HT1080 (cell line): ENCODE measurements around the gene MTMR11. TPM values are rescaled to one million over a fixed set of nuclear protein-coding genes. Genes with fewer than 3 reads are reported as not detected.

Experiments used
- DNase-seq: peaks from one replicate; pipeline ENCODE4 v3.0.0-alpha.2; 2015; ENCODE audit warnings: low read depth
- total RNA-seq: library from RNA; depleted of rRNA; stranded (reverse); fragments of >200 nt; shearing (Covaris generic); gene quantifications from 2 replicates; pipeline ENCODE4 v1.2.3, GENCODE V29; 2014

Gene MTMR11
- total RNA-seq, 1 experiment from 2014 or later, result 60.8 TPM

GRCh38 chr1:149937759-149938158, 1.1 kb upstream of the MTMR11 start:
- no peak for DNase-seq

DNA sequence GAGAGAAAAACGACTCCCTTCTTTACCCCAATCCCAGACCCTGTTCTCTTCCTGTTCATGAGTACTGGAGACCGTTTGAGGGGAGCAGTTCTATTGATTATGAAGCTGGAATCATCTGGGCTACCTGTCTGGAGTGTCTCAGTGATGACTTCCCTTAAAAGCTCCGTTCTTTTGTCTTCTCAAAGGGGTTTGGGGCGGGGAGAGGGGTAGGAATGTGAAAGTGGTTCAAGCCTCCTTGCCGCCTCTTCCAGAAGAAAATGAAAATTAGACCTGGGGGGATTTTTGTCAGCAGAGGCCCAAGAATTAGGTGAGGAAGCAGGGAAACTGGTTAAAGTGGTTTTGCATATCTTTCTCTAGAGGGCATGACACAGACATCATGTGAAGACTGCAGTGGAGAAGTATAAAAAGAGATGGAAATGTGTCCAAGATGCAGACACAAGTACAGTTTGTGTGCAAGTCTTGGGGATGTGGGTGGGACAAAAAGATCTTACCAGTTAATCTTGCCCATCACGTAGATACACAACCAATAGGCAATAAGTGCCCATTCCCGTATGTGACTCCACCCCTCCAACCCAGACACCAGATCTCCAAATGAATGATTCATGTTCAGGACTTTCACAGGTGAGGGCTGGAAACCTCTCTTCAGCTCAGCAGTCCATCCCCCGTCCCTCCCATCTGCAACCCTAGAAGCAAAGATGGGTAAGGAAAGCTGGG, 470 bp upstream of the MTMR11 start:
- DNase-seq, result peak; percentile 83

GRCh38 chr1:149934356-149934755, 2.3 kb downstream of the MTMR11 start:
- no peak for DNase-seq

DNA sequence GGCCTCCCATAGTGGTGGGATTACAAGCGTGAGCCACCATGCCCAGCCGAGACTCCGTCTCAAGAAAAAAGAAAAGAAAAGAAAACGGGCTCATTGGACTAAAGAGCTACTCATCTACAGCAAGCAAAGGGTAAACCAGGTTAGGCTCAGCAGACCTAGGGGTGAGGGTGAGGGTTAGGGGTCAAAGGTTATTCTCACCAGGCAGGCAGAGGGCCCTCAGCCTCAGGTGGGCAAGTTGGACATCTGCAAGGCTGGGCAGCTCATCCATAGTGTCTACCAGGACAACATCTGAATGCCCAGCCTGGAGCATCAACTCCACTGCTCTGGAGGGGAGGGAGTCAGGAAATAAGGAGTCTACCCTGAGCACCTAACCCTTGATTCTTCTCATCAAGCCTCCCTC, 3.5 kb downstream of the MTMR11 start:
- no peak for DNase-seq

DNA sequence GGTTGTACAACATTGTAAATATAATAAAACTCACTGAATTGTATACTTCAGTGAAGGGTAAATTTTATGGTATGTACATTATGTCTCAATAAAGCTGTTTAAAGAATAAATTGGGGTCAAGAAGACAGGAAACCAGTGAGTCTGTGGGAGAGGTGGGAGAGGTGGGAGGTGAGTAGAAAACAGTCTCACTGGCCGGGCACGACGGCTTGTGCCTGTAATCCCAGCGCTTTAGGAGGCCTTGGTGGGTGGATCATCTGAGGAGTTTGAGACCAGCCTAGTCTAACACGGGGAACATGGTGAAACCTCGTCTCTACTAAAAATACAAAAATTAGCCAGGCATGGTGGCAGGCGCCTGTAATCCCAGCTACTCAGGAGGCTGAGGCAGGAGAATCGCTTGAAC, 4.2 kb downstream of the MTMR11 start:
- no peak for DNase-seq

GRCh38 chr1:149931212-149931790, 5.4 kb downstream of the MTMR11 start:
- peak; percentile 77 for DNase-seq

DNA sequence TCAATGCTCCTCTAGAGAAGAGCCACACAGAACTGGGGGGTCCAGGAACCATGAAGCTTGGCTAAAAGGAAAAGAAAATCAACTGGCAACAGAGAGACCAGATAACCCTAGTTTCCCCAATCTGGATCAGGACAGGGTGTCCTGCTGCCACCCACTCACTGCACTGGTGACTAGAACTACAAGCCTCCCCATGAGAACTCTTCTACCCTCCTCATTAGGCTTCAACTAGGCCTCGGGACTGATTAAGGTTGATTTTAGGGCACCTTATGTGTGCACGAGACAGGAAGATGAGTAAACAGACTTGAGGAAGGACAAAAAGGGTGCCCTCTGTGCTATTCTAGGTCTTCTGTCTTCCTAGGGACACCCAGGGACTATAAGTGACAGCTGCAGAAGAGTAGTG, 6.8 kb downstream of the MTMR11 start:
- DNase-seq, result no peak

DNA sequence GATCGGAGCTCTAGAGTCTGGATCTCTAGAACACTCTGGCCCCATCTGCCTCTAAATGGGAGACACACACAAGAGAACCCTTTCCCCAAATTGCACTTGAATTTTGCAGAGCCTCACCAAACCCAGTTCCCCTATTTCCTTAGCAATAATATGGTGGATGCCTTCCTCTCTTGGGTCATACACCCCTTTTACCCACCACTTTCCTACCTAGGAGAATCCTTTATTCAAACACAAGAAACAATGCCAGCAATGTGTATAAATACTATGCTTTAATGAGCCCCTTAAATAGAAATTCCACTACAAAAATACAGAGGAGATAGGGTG, 8.3 kb downstream of the MTMR11 start:
- no peak for DNase-seq

DNA sequence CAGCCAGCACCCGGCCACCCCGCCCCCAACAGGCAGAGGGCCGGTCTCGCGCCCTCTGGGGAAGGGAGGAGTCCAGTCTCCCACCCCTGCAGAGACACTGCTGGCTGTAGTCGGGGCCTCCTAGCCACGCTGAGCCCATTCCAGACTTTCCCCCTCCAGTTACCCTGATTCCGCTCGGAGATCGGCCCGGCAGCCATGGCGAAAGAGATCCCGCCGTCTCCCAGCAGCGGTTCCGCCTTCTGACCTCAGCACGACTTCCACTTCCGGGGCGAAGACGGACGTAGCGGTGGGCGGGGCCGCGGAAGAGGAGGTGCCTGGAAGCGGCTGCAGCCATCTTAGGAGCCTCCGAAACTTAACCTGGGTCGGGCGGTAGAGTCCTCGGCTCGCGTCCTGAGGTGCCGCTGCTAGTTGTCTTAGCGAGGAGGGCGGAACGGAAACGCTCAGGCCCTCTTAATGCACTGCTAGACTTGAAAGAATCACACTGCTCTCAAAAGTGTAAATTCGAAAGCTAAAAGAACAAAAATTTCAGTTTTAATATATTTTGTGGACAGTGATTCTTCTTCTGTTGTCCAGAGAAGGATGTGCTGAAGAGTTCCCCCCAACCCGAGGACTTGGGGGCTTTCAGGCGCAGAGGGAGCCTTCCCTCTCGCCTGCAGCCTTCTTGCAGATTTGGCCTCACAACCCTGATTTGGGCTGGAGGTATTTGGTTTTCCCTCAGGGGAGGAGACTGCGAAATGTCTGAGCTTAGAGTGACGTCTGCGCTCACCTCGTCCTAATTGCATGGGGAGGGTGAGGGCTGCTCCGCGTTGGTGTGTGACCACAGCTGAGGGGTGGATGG, 8.9 kb downstream of the MTMR11 start, which contains the start of gene SF3B4:
TSS of gene SF3B4 (minus strand) at position 241 of the 838 bp plus-strand sequence. CDS start at position 197, 44 bp downstream.
- peak; percentile 90 for DNase-seq

DNA sequence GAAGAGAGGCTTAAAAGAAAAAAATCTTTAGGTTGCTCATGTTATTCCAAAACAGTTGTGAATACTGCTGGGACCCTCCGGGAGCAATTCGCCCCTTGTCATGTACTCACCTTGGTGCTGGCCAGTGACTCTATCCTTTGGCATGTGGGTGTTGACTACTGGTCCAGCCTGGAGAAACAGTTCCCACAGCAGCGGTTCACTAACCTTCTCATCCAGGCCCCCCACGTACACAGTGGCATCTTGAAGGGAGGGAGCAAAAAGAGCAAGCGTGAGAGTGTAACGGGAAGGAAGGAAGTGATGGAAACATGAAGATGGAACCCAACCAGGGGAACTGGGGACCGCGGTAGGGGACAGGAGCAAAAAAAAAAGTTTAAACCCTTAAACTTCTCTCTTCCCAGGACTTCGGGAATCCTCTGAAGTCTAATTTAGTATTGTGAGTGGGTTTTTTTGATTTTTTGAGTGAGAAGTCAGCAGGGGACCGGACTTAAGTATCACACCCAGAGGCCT, 9.6 kb downstream of the MTMR11 start:
- peak; percentile 21 for DNase-seq

DNA sequence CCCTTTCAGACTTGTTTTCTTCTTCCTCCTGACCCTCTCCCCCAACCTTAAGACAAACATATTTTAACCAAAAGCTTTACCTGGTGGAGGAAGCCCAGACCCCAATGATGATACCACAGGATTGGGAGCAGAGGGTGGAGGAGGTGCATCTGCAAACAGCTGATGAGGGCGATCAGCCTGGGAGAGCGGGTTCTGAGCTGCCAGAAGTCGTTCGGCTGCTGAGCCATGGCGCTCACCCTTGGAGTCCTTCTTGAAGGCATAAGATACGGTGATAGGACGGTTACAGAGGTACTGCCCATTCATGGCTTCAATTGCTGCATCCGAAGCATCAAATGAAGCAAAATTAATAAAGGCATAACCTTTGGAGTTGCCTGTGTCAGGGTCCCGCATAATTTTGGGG, 10.4 kb downstream of the MTMR11 start:
- no peak for DNase-seq

DNA sequence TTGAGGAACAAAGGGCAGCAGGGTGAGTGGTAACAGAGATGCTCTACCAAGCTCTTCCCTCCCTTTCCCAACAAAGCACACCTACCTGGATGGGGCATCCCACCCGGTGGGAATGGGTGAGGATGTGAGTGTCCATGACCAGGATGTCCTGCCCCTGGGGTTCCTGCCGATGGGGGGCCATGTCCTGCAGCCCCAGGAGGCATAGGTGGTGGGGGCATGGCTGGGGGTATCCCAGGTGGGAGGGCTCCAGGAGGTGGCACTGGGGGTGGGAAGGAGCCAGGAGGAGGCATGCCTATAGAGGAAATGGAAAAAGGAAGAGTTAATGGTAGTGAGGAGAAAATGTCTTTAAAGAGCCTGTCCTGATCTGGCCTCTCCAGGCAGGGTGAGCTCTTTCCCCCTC, 10.9 kb downstream of the MTMR11 start:
- DNase-seq, result no peak

DNA sequence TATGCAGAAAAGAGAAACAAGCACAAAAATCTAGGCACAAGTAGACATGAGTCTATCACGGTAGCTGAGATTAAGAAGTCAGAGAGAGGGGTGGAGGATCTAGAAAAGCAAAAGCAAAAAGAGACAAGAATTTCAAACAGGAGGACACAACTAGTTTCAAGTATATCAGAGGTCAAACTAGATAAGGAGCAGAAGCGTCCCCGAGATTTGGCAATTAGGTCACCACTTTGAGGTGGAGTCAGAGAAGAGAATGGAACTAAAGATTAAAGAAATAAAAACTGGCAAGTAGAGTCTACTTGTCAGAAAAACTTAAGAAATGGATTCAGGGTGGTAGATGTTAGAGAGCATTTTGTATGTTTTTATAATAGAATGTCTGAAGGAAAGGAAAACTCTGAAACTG, 11.3 kb downstream of the MTMR11 start:
- DNase-seq, result no peak

- no peak for DNase-seq
Observed at GRCh38 chr1:149923626-149924025, 13.1 kb downstream of the MTMR11 start.

- peak; percentile 53 for DNase-seq
Observed at GRCh38 chr1:149917571-149918144, 19.0 kb downstream of the MTMR11 start, which contains the start of gene SV2A. Gene SV2A, minus strand, starts transcription at chr1:149917844. Its CDS starts 4,004 bp downstream, at chr1:149913840.

DNA sequence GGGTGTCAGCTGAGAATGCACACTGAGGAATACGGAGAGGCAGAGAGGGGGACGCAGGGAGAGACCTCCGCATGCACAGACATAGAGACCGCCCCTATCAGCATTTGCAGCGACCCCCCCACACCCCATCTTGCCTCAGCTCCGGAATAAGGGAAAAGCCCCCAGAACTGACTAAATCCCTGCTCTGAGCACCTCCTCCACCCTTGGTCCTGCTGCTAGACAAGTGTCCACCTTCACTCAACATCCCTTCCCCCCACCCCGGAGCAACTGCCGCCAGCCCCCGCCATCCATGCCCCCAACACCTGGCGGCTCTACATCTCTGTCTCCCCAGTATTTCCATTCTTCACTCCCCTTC, 19.8 kb downstream of the MTMR11 start:
- DNase-seq, result no peak

DNA sequence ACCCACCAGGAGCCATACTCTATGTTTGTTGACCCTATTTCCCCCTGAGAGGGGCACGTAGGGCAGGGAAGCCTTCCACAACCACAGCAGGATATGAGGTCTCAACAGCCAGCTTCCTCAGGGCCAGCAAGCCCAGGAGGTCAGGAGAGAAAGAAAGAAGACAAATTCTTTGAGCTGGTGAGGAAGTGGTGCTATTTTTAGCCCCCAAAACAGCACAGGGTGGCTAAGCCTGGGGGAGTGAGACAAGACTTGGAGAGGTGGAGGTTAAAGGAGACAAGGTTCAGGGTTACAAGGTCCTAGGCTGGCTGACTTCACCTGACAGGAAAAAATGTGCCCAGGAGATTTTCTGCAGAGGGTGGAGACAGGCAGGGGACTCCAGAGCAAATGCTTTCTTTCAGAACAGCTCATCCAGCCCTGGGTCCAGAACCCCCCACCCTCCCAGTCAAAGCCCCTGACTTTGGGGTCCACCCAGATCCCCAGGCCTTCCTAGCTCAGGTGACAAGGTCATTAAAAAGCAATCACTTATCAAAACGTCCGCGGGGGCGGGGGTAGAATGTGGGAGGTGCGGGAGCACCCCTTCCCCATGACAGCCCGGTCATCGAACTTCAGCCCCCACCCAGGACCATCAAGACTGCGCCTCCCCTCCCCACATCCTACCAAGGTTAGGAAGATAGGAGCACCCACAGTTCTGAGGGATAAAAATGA, 20.3 kb downstream of the MTMR11 start:
- DNase-seq, result no peak

DNA sequence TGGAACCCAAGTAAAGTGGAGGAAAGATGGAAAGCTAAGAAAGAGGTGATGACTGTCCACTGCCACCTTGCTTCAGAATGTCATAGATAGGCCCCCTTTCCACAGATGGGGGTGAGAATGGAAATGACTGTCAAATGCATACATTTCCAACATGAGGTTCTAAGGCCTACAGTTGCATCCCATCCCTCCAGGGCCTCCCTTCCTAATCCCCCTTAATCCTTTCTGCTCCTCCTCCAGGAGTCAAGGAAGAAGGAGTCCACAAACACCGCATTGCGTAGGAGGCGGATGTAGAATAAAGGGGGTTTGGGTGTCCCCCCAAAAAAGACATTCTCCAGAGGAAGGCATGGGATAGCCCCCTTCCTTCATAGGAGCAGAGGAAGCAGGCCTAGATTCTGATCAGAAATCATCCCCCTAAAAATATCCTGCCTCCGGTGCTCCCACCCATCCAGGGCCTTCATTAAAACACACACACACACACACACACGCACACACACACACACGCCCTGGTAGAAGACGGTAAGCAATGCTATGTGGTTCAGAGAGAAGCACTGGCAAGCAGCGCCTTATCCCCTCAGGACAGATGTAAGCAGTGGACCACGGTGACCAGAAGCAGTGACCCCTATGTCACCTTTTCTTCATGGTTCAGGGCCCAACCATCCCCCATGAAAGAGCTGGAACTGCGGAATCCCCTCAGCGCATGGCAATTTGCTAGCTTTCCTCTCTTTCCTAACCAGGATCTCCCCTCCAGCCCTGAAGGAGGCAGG, 21.1 kb downstream of the MTMR11 start:
- DNase-seq, result no peak

DNA sequence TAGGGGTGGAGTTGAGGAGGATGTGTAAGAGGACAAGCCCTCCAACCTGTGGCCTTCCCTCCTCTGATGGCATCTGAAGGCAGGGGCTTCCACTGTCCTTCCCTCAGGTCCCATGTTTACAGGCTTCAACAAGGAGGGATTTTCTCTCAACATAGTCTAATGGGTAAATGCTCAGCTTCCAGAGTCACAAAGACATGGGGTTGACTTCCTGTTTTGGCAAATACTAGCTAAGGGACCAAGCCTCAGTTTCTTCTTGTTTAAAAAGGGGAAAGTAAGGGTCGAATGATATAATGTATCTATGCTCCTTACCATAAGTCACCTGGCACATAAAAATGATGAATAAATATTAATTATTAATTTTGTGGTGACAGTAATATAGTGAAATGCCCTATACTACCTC, 22.1 kb downstream of the MTMR11 start:
- DNase-seq, result no peak

DNA sequence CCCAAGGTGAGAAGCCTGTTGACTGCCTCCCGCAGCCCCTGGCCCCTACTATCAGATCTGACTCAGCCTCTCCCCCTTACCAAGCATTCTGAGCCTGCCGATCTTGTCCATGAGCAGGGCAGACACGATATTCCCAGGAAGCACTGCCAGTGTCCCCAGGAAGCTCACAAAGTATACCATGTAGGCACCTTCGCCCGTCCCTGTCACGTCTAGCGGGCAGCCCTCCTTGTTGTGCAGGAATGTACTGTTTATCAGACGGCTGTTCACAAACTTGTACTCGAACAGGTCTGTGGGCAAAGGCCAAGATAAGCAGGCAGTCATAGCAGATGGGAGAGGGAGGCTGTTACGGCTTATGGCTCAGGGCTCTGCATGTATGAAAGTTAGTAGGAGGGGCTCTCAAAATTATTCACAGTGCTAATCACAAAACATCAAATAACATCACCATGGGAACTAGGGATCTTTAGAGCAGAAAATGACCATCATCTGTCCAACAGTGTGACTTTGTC, 30.1 kb downstream of the MTMR11 start:
- DNase-seq, result no peak
